OCI-LY7 (cell line): Measurements from ENCODE around the gene CCDC38.

Source experiments
- CTCF ChIP-seq: fragments of 200-600 bp; sonication (generic); conservative IDR thresholded peaks from 2 replicates; pipeline ENCODE4 v1.5.1; 2014; ENCODE audit warnings: mild to moderate bottlenecking, antibody characterized with exemption, low read length, moderate library complexity, mixed read lengths
- EZH2phosphoT487 ChIP-seq: fragments of 200-600 bp; sonication (generic); IDR thresholded peaks from 2 replicates; pipeline ENCODE4 v1.6.1; 2018; ENCODE audit warnings: low read depth, borderline replicate concordance, mild to moderate bottlenecking, mixed run types, antibody characterized with exemption, low read length, moderate library complexity, mixed read lengths

GRCh38 chr12:95972832-95973456, 30.5 kb upstream of the CCDC38 start:
- TF ChIP-seq CTCF (no peak), EZH2phosphoT487 (no peak)
